Measurements from ENCODE around the gene NACC2.
"Not testable (repeated sequence)": the region's sequence is repeated elsewhere in the genome, so short reads cannot be mapped to it uniquely, and the experiment has no call there.

NACC2 gene

GRCh38 chr9:136044207-136044970, 50.7 kb downstream of the NACC2 start:
- Histone ChIP-seq H4K8ac (ENCODE audit: low read depth, low read length) (no peak overlapping the region), H3K79me2 (ENCODE audit: control insufficient read depth, insufficient read depth, low read length) (no peaks in the 10 kb centered on the region), H2BK5ac (ENCODE audit: low read length) (no peak overlapping the region), H3K4me2 (ENCODE audit: low read length) (no peak overlapping the region), H3K18ac (ENCODE audit: low read length) (no peak overlapping the region), H3K27ac (ENCODE audit: low read depth, low read length) (no peak overlapping the region), H2BK15ac (replicated peaks; ENCODE audit: low read depth) (no peak overlapping the region), H3K79me1 (ENCODE audit: low read length) (no peaks in the 10 kb centered on the region), H3K23ac (ENCODE audit: low read length) (no peak overlapping the region), H4K5ac (ENCODE audit: low read length) (no peak overlapping the region), H3K4ac (ENCODE audit: low read depth, low read length) (no peak overlapping the region), H2BK120ac (ENCODE audit: low read depth, low read length) (no peak overlapping the region), H2AK5ac (ENCODE audit: low read length) (no peak overlapping the region), H3K4me3 (ENCODE audit: low read length) (no peak overlapping the region), H3K56ac (ENCODE audit: low read length) (no peak overlapping the region), H3K36me3 (ENCODE audit: control insufficient read depth, insufficient read depth, low read length) (no peaks in the 10 kb centered on the region), H3K4me1 (ENCODE audit: control insufficient read depth, low read depth, low read length) (no peaks in the 10 kb centered on the region), H3K9ac (ENCODE audit: low read length) (no peak overlapping the region), H3K27me3 (ENCODE audit: insufficient read depth, low read length, poor library complexity) (no peaks in the 10 kb centered on the region)
- WGBS (ENCODE audit: extremely low coverage, insufficient coverage, low lambda C conversion rate): no CpG with 5 or more reads among the region's 25 CpGs
- no peak for DNase-seq

GRCh38 chr9:136043441-136043991, 51.6 kb downstream of the NACC2 start:
- Histone ChIP-seq H3K18ac (ENCODE audit: low read length) (no peak overlapping the region), H3K36me3 (ENCODE audit: control insufficient read depth, insufficient read depth, low read length) (no peaks in the 10 kb centered on the region), H3K4ac (ENCODE audit: low read depth, low read length) (no peak overlapping the region), H3K4me2 (ENCODE audit: low read length) (no peak overlapping the region), H3K56ac (ENCODE audit: low read length) (no peak overlapping the region), H3K4me1 (ENCODE audit: control insufficient read depth, low read depth, low read length) (no peaks in the 10 kb centered on the region), H2AK5ac (ENCODE audit: low read length) (no peak overlapping the region), H3K79me1 (ENCODE audit: low read length) (no peaks in the 10 kb centered on the region), H4K5ac (ENCODE audit: low read length) (no peak overlapping the region), H4K8ac (ENCODE audit: low read depth, low read length) (no peak overlapping the region), H3K4me3 (ENCODE audit: low read length) (no peak overlapping the region), H2BK120ac (ENCODE audit: low read depth, low read length) (no peak overlapping the region), H2BK15ac (replicated peaks; ENCODE audit: low read depth) (no peak overlapping the region), H3K27ac (ENCODE audit: low read depth, low read length) (no peak overlapping the region), H3K23ac (ENCODE audit: low read length) (no peak overlapping the region), H3K9ac (ENCODE audit: low read length) (no peak overlapping the region), H2BK5ac (ENCODE audit: low read length) (no peak overlapping the region), H3K79me2 (ENCODE audit: control insufficient read depth, insufficient read depth, low read length) (no peaks in the 10 kb centered on the region), H3K27me3 (ENCODE audit: insufficient read depth, low read length, poor library complexity) (no peaks in the 10 kb centered on the region)
- WGBS (ENCODE audit: extremely low coverage, insufficient coverage, low lambda C conversion rate): no CpG with 5 or more reads among the region's 18 CpGs
- no peak for DNase-seq

DNA sequence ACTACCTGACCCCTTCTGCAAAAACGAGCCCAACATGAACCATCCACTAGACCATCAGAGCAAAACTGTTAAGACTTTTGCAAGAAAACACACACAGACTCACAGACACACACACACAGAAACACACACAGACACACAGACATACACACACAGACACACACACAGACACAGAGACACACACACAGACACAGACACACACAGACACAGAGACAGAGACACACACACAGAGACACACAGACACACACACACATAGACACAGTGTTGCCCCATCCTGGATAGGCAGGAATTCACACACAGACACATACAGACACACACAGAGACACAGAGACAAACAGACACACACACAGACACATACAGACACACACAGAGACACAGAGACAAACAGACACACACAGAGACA, 52.5 kb downstream of the NACC2 start:
- H3K56ac ChIP-seq (ENCODE audit: low read length): no peak overlapping the region
- H2AK5ac ChIP-seq (ENCODE audit: low read length): no peak overlapping the region
- no peak overlapping the region for H2BK15ac ChIP-seq (replicated peaks; ENCODE audit: low read depth)
- no peak overlapping the region for H3K18ac ChIP-seq (ENCODE audit: low read length)
- H3K36me3 ChIP-seq (ENCODE audit: control insufficient read depth, insufficient read depth, low read length): no peaks in the 10 kb centered on the region
- WGBS (ENCODE audit: extremely low coverage, insufficient coverage, low lambda C conversion rate): no CpG with 5 or more reads among the region's 1 CpG
- no peak overlapping the region for H4K5ac ChIP-seq (ENCODE audit: low read length)
- no peak overlapping the region for H3K4me2 ChIP-seq (ENCODE audit: low read length)
- H2BK120ac ChIP-seq (ENCODE audit: low read depth, low read length): no peak overlapping the region
- H4K8ac ChIP-seq (ENCODE audit: low read depth, low read length): no peak overlapping the region
- H3K4me1 ChIP-seq (ENCODE audit: control insufficient read depth, low read depth, low read length): no peaks in the 10 kb centered on the region
- no peak overlapping the region for H3K9ac ChIP-seq (ENCODE audit: low read length)
- H3K79me1 ChIP-seq (ENCODE audit: low read length): no peaks in the 10 kb centered on the region
- H3K27me3 ChIP-seq (ENCODE audit: insufficient read depth, low read length, poor library complexity): no peaks in the 10 kb centered on the region
- no peak overlapping the region for H3K4ac ChIP-seq (ENCODE audit: low read depth, low read length)
- no peak overlapping the region for H3K27ac ChIP-seq (ENCODE audit: low read depth, low read length)
- H3K79me2 ChIP-seq (ENCODE audit: control insufficient read depth, insufficient read depth, low read length): no peaks in the 10 kb centered on the region
- H3K23ac ChIP-seq (ENCODE audit: low read length): no peak overlapping the region
- DNase-seq: no peak
- no peak overlapping the region for H2BK5ac ChIP-seq (ENCODE audit: low read length)
- no peak overlapping the region for H3K4me3 ChIP-seq (ENCODE audit: low read length)

GRCh38 chr9:136040848-136041247, 54.2 kb downstream of the NACC2 start:
- H3K27me3 ChIP-seq (ENCODE audit: insufficient read depth, low read length, poor library complexity); H3K4me1 ChIP-seq (ENCODE audit: control insufficient read depth, low read depth, low read length); H2BK120ac ChIP-seq (ENCODE audit: low read depth, low read length); DNase-seq; H3K56ac ChIP-seq (ENCODE audit: low read length); H3K36me3 ChIP-seq (ENCODE audit: control insufficient read depth, insufficient read depth, low read length); H3K9ac ChIP-seq (ENCODE audit: low read length); H3K18ac ChIP-seq (ENCODE audit: low read length); H2AK5ac ChIP-seq (ENCODE audit: low read length); H3K27ac ChIP-seq (ENCODE audit: low read depth, low read length); H3K79me2 ChIP-seq (ENCODE audit: control insufficient read depth, insufficient read depth, low read length); H3K79me1 ChIP-seq (ENCODE audit: low read length); H4K5ac ChIP-seq (ENCODE audit: low read length); H3K4ac ChIP-seq (ENCODE audit: low read depth, low read length); H4K8ac ChIP-seq (ENCODE audit: low read depth, low read length); H3K4me3 ChIP-seq (ENCODE audit: low read length); H2BK15ac ChIP-seq (replicated peaks; ENCODE audit: low read depth); H3K23ac ChIP-seq (ENCODE audit: low read length); H2BK5ac ChIP-seq (ENCODE audit: low read length); H3K4me2 ChIP-seq (ENCODE audit: low read length): not testable (repeated sequence)
- WGBS (ENCODE audit: extremely low coverage, insufficient coverage, low lambda C conversion rate): no CpG with 5 or more reads among the region's 2 CpGs

- H3K9ac ChIP-seq (ENCODE audit: low read length): no peak overlapping the region
- H3K79me1 ChIP-seq (ENCODE audit: low read length): no peaks in the 10 kb centered on the region
- H3K23ac ChIP-seq (ENCODE audit: low read length): no peak overlapping the region
- H2BK120ac ChIP-seq (ENCODE audit: low read depth, low read length): no peak overlapping the region
- no peak overlapping the region for H2BK5ac ChIP-seq (ENCODE audit: low read length)
- no peak overlapping the region for H3K56ac ChIP-seq (ENCODE audit: low read length)
- no peaks in the 10 kb centered on the region for H3K36me3 ChIP-seq (ENCODE audit: control insufficient read depth, insufficient read depth, low read length)
- no peak overlapping the region for H3K4me2 ChIP-seq (ENCODE audit: low read length)
- H4K8ac ChIP-seq (ENCODE audit: low read depth, low read length): no peak overlapping the region
- no CpG with 5 or more reads among the region's 2 CpGs for WGBS (ENCODE audit: extremely low coverage, insufficient coverage, low lambda C conversion rate)
- no peak overlapping the region for H3K4me3 ChIP-seq (ENCODE audit: low read length)
- no peak for DNase-seq
- H2AK5ac ChIP-seq (ENCODE audit: low read length): no peak overlapping the region
- H3K4me1 ChIP-seq (ENCODE audit: control insufficient read depth, low read depth, low read length): no peaks in the 10 kb centered on the region
- no peak overlapping the region for H3K27ac ChIP-seq (ENCODE audit: low read depth, low read length)
- H3K18ac ChIP-seq (ENCODE audit: low read length): no peak overlapping the region
- H2BK15ac ChIP-seq (replicated peaks; ENCODE audit: low read depth): no peak overlapping the region
- H3K79me2 ChIP-seq (ENCODE audit: control insufficient read depth, insufficient read depth, low read length): no peaks in the 10 kb centered on the region
- H3K27me3 ChIP-seq (ENCODE audit: insufficient read depth, low read length, poor library complexity): no peaks in the 10 kb centered on the region
- no peak overlapping the region for H4K5ac ChIP-seq (ENCODE audit: low read length)
- no peak overlapping the region for H3K4ac ChIP-seq (ENCODE audit: low read depth, low read length)
Observed at GRCh38 chr9:136039488-136039887, 55.6 kb downstream of the NACC2 start.

- no peak overlapping the region for H3K4me2 ChIP-seq (ENCODE audit: low read length)
- H3K9ac ChIP-seq (ENCODE audit: low read length): no peak overlapping the region
- H4K8ac ChIP-seq (ENCODE audit: low read depth, low read length): no peak overlapping the region
- H3K79me2 ChIP-seq (ENCODE audit: control insufficient read depth, insufficient read depth, low read length): no peaks in the 10 kb centered on the region
- no peak overlapping the region for H3K23ac ChIP-seq (ENCODE audit: low read length)
- H3K4me3 ChIP-seq (ENCODE audit: low read length): no peak overlapping the region
- H3K4me1 ChIP-seq (ENCODE audit: control insufficient read depth, low read depth, low read length): no peaks in the 10 kb centered on the region
- no peak overlapping the region for H4K5ac ChIP-seq (ENCODE audit: low read length)
- H2BK120ac ChIP-seq (ENCODE audit: low read depth, low read length): no peak overlapping the region
- no peak overlapping the region for H2AK5ac ChIP-seq (ENCODE audit: low read length)
- no peaks in the 10 kb centered on the region for H3K27me3 ChIP-seq (ENCODE audit: insufficient read depth, low read length, poor library complexity)
- H3K4ac ChIP-seq (ENCODE audit: low read depth, low read length): no peak overlapping the region
- no peak overlapping the region for H3K18ac ChIP-seq (ENCODE audit: low read length)
- H3K36me3 ChIP-seq (ENCODE audit: control insufficient read depth, insufficient read depth, low read length): no peaks in the 10 kb centered on the region
- no peak overlapping the region for H2BK15ac ChIP-seq (replicated peaks; ENCODE audit: low read depth)
- H3K56ac ChIP-seq (ENCODE audit: low read length): no peak overlapping the region
- no peaks in the 10 kb centered on the region for H3K79me1 ChIP-seq (ENCODE audit: low read length)
- WGBS (ENCODE audit: extremely low coverage, insufficient coverage, low lambda C conversion rate): no CpG with 5 or more reads among the region's 2 CpGs
- H2BK5ac ChIP-seq (ENCODE audit: low read length): no peak overlapping the region
- DNase-seq: no peak
- no peak overlapping the region for H3K27ac ChIP-seq (ENCODE audit: low read depth, low read length)
Observed at GRCh38 chr9:136036848-136037247, 58.2 kb downstream of the NACC2 start.

Measured in mesendoderm (in vitro differentiated cells).